ENCODE data around the gene UFD1. TPM values are rescaled to one million over a fixed set of nuclear protein-coding genes. Genes with fewer than 3 reads are reported as not detected.

UFD1 gene
- total and polyA plus RNA-seq, 11 donors = 28.7 to 80.5 (median 43.0) TPM

DNA sequence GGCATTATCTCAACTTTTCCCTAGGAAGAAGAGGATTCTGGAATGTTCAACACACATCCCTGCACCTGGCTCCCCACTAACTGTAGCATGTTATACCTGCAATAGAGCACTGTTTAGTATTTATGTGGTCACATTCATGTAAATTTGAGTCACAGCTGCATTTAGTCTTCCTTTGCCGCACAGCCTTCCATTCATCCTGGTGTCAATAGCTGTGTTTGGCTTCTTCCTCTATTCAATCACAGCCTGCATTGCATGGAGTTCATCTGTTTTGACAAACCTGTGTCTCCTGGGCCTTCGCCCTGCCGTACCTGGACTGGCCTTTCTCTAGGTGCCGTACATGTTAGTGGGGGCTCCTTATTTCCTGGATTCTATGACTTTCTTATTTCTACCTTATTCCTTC is 27.4 kb downstream of the UFD1 start:
- Histone ChIP-seq H3K27me3 (no peaks in the 10 kb centered on the region), H3K9me3 (no peaks in the 10 kb centered on the region), H3K4me3 (no peak overlapping the region), H3K27ac (no peak overlapping the region), H3K4me1 (peaks cover 0 to 19% (median 12%) of the 10 kb centered on the region in 12 donors), H3K36me3 (peaks cover 4 to 73% (median 64%) of the 10 kb centered on the region in 9 donors)
- intact Hi-C loops (cut with DNase I) = loop anchor here in 2 of 10 donors (5.0 to 10.0 kb wide), 2 partner anchors 49 to 267 kb away; no protein-coding TSS in a partner anchor
- ATAC-seq (no peak), DNase-seq (no peak)
- WGBS, 4 donors = 94 to 97% (median 96%) methylated on average over 4 of the region's 4 CpGs
- TF ChIP-seq POLR2A (IDR thresholded peaks at IDR 0.05) = no peak
- TF ChIP-seq, protein P1, sequence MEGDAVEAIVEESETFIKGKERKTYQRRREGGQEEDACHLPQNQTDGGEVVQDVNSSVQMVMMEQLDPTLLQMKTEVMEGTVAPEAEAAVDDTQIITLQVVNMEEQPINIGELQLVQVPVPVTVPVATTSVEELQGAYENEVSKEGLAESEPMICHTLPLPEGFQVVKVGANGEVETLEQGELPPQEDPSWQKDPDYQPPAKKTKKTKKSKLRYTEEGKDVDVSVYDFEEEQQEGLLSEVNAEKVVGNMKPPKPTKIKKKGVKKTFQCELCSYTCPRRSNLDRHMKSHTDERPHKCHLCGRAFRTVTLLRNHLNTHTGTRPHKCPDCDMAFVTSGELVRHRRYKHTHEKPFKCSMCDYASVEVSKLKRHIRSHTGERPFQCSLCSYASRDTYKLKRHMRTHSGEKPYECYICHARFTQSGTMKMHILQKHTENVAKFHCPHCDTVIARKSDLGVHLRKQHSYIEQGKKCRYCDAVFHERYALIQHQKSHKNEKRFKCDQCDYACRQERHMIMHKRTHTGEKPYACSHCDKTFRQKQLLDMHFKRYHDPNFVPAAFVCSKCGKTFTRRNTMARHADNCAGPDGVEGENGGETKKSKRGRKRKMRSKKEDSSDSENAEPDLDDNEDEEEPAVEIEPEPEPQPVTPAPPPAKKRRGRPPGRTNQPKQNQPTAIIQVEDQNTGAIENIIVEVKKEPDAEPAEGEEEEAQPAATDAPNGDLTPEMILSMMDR (IDR thresholded peaks at IDR 0.05) = no peak

DNA sequence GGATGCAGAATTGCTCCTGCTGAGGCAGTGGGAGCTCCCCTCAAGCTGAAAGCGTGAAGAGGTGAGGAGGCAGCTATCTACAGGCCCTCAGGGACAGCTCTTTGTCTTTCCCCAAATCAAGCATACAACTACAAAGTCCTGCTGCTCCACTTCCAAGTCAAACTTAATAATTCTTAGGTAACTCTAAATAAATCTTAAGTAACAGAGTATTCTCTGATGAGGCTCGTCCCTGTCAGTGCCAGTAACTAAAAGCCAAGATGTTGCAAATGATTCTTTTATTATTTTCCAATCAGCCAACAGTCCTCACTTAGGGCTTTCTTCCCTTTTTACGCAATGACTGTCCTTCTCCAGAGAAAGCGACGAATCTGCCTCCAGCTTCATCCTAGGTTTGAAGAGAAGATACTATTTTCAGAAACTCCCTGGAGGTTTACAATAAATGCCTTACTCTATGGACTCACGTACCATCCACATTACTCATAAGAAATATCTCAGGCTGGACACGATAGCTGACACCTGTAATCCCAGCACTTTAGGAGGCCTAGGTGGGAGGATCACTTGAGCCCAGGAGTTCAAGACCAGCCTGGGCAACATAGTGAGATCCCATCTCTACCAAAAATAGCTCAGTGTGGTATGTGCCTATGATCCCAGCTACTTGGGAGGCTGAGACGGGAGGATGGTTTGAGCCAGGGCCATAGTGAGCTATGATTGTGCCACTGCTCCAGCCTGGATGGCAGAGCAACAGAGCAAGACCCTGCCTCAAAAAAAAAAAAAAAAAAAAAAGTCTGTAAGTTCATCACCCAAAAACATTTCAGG is 28.4 kb downstream of the UFD1 start:
- no peak overlapping the region for H3K27ac ChIP-seq
- no peak overlapping the region for H3K4me3 ChIP-seq
- TF ChIP-seq POLR2A (IDR thresholded peaks at IDR 0.05) = no peak
- TF ChIP-seq, protein P1 (IDR thresholded peaks at IDR 0.05) = no peak
- no peaks in the 10 kb centered on the region for H3K27me3 ChIP-seq
- intact Hi-C loops (cut with DNase I) = loop anchor here in 2 of 10 donors (5.0 to 10.0 kb wide), 2 partner anchors 48 to 266 kb away; no protein-coding TSS in a partner anchor
- H3K4me1 ChIP-seq = peaks cover 0 to 29% (median 21%) of the 10 kb centered on the region in 12 donors
- 79 to 89% (median 87%) methylated on average over 8 of the region's 8 CpGs for WGBS, 4 donors
- peaks cover 0 to 63% (median 54%) of the 10 kb centered on the region in 9 donors for H3K36me3 ChIP-seq
- no peaks in the 10 kb centered on the region for H3K9me3 ChIP-seq
- no peak for DNase-seq
- ATAC-seq = no peak

- intact Hi-C loops (cut with DNase I) = loop anchor here in 2 of 10 donors (2.0 to 10.0 kb wide), 2 partner anchors 27 to 155 kb away; partner anchors contain the start of gene CLTCL1 (in 1 of the 2)
- no peak overlapping the region for H3K4me3 ChIP-seq
- H3K4me1 ChIP-seq = peaks cover 2 to 41% (median 31%) of the 10 kb centered on the region in 12 donors
- DNase-seq (no peak), ATAC-seq (no peak)
- 71 to 88% (median 78%) methylated on average over 2 of the region's 2 CpGs for WGBS, 4 donors
- H3K9me3 ChIP-seq = no peaks in the 10 kb centered on the region
- no peak overlapping the region for H3K27ac ChIP-seq
- TF ChIP-seq, protein P1 (IDR thresholded peaks at IDR 0.05) = no peak
- no peak for TF ChIP-seq POLR2A (IDR thresholded peaks at IDR 0.05)
- no peaks in the 10 kb centered on the region for H3K27me3 ChIP-seq
- peaks cover 0 to 54% (median 46%) of the 10 kb centered on the region in 9 donors for H3K36me3 ChIP-seq
Measured at GRCh38 chr22:19449422-19449767, 29.6 kb downstream of the UFD1 start.

DNA sequence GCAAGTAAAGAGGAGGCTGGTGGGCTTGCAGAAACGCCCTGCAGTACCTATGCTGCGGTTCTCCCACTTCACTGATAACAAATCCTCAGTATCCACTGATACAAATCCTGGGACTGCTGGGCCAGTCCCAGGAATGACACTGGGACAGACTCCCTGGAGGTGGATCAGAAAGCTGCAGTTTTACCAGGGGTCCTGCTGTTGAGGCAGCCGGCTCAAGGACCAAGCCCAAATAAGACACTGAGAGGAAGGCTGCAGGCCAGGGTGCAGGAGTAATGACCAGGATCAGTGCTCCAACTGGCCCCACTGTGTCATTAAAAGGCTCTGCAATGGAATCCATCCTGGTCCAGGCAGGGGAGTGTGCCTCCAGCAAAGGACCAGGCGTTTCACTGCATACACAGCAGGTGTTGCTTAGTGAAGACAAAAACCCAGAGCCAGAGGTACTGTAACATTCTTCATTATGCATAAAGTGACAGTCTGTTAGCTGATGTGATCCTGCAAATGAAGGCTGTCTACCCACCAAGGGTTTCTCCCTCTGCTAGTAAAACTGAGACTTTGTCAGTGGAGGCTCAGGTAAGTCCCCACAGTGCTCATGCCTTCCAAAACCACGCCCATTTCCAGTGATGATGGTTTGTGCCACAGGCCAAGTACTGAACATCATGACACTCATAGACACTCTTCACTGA is 30.1 kb downstream of the UFD1 start:
- Histone ChIP-seq H3K27me3 (no peaks in the 10 kb centered on the region), H3K9me3 (no peaks in the 10 kb centered on the region), H3K36me3 (peaks cover 0 to 54% (median 45%) of the 10 kb centered on the region in 9 donors), H3K27ac (peak overlapping the region in 5 of 12 donors; percentile 86 to 97 (median 90)), H3K4me1 (peaks cover 2 to 46% (median 32%) of the 10 kb centered on the region in 12 donors), H3K4me3 (peak overlapping the region in 3 of 12 donors; percentile 89 to 97 (median 92))
- 78 to 84% (median 81%) methylated on average over 5 of the region's 5 CpGs for WGBS, 4 donors
- no peak for TF ChIP-seq POLR2A (IDR thresholded peaks at IDR 0.05)
- TF ChIP-seq, protein P1 (IDR thresholded peaks at IDR 0.05) = no peak
- intact Hi-C loops (cut with DNase I) = loop anchor here in 2 of 10 donors (2.0 to 10.0 kb wide), 2 partner anchors 28 to 154 kb away; partner anchors contain the start of gene CLTCL1 (in 1 of the 2)
- no peak for ATAC-seq
- DNase-seq = no peak
